Dendritic cell treated with granulocyte-macrophage colony-stimulating factor and Interleukin-4, amounts not matched to agents 40 ng/mL and 50 ng/mL, for 4 days (primary cell): ENCODE results near the gene SUN5.

Experiments used
- H3K27ac Mint-ChIP-seq: one replicate; pipeline ENCODE4 v1.8.0; 2022; ENCODE audit warnings: mild to moderate bottlenecking, mixed read lengths
- H3K27me3 Mint-ChIP-seq: one replicate; pipeline ENCODE4 v1.8.0; 2022; ENCODE audit warnings: mild to moderate bottlenecking, mixed read lengths
- H3K36me3 Mint-ChIP-seq: one replicate; pipeline ENCODE4 v1.8.0; 2022; ENCODE audit warnings: low read depth, mixed read lengths
- H3K4me1 Mint-ChIP-seq: one replicate; pipeline ENCODE4 v1.8.0; 2022; ENCODE audit warnings: low read depth, mixed read lengths
- H3K4me3 Mint-ChIP-seq: one replicate; pipeline ENCODE4 v1.8.0; 2022; ENCODE audit warnings: mild to moderate bottlenecking, moderate library complexity, mixed read lengths
- H3K9me3 Mint-ChIP-seq: one replicate; pipeline ENCODE4 v1.8.0; 2022; ENCODE audit warnings: mixed read lengths
- intact Hi-C: fragments of 100-400 bp; cut with micrococcal nuclease; formaldehyde crosslinking; loops from one replicate; pipeline ENCODE4 v1.15.0; 2022

SUN5 gene

DNA sequence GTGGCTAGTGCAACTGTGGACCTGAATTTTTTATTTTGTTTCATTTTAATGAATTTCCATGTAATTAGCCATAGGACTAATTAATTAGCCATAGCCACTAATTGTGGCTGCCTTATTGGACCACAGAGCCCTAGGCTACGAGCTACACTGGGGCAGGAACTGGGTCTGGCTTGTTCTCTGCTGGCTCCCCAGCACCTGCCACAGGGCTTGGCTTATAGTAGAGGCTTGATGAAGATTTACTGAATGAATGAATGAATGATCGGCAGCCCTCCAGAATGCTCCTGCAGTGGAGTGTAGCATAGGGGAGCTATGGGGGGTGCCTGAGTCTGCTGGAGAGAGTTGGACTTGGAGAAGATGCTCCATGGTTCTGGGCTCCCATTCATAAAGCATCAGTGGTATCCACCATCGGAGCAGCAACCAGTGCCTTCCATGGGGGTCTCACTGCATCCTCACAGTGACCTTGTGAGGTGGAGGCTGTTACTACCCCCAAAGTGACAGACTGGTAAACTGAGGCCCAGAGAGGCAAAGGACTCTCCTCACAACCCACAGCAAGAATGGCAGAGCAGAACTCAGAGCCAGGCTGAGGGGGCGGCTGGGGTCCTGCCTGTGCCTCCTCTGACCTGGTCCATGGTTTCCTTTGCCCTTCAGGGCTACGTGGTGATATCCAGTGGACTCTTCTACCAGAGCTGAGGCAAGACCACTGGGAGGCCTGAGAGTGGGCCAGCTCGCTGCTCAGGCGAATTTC lies 18.6 kb upstream of the SUN5 start:
- intact Hi-C loops = no loop called here
- no peaks in the 10 kb centered on the region for H3K9me3 Mint-ChIP-seq
- H3K27ac Mint-ChIP-seq = no peak overlapping the region
- no peaks in the 10 kb centered on the region for H3K4me1 Mint-ChIP-seq
- H3K36me3 Mint-ChIP-seq = no peaks in the 10 kb centered on the region
- peaks cover 2% of the 10 kb centered on the region for H3K27me3 Mint-ChIP-seq
- no peak overlapping the region for H3K4me3 Mint-ChIP-seq

DNA sequence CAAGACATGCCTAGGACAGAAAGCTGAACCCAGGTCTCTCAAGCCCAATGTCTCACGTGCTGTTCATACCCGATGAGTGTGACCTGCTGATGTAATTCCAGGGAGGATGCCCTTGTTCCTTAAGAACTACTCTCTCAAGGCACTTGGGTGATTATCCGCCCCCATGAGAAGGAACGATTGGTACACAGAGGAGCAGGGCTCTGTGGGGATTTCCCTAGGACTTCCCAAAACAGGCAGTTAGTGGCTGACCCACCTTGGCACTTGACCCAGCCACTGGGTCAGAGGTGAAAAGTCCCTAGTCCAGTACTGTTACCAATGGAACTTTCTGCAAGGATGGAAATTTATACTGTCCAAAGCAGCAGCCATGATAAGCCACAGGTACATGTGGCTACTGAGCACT lies 18.1 kb upstream of the SUN5 start:
- intact Hi-C loops = no loop called here
- H3K4me3 Mint-ChIP-seq = no peak overlapping the region
- H3K4me1 Mint-ChIP-seq = no peaks in the 10 kb centered on the region
- H3K27me3 Mint-ChIP-seq = peaks cover 2% of the 10 kb centered on the region
- no peaks in the 10 kb centered on the region for H3K9me3 Mint-ChIP-seq
- no peaks in the 10 kb centered on the region for H3K36me3 Mint-ChIP-seq
- no peak overlapping the region for H3K27ac Mint-ChIP-seq

DNA sequence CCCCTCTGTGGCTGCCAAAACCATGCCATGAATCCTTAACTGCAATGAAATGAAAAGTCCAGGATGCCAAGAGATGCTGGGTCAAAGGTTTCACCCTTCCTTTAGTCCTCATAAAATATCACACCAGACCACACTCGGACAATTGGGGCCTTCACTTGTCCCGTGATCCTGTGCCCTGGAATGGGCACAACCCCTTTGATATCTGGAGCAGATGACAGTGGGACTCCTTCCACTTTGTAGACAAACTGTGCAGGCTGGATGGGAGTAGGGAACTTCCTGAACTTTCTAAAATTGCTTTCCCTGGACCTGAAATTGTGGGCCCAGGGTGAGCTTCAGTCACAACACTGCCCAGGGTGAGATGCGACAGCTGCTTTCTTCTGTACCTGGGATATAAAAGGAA lies 17.6 kb upstream of the SUN5 start:
- Mint-ChIP-seq H3K4me1 (no peaks in the 10 kb centered on the region), H3K27me3 (peaks cover 2% of the 10 kb centered on the region), H3K36me3 (no peaks in the 10 kb centered on the region), H3K27ac (no peak overlapping the region), H3K4me3 (no peak overlapping the region), H3K9me3 (no peaks in the 10 kb centered on the region)
- intact Hi-C loops = no loop called here

DNA sequence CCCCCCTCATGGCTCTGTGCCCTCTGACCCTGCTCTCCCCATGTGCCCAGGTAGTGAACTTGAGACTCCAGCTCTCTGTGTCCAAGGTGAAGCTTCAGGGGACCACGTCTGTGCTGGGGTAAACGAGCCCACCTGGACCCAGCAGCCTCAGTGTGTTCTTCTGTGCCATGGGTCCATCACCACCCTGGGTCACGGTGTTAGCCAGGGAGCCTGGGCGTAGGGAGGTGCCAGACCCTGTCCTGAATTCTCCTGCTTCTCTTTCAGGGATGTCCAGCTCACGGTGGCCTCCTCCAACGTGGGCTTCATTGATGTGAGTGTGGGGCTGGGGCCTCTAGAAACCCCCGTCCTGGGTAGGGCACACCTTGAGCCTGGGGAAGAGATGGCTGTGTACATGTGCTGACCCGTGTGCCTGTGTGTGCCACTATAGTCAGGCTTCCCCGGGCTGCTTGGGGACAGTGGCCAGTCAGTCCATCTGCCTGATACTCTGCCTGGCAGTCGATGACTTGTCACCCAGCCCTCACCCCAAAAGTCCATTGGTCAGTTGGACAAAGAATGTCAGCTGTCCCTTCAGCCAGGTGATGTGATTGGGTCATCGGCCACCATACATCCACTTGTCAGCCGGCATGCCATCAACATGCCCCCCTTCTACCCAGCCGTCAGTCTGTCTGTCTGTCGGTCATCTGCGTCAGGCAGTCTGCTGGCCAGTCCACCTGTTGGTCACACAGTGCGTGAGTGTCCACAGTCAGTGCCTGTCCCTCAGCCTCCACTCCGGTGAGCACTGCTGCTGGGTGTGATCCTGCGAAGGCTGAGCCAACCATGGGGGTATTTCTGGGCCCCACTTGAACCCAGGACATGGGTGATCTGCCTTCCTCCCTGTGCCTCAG lies 16.3 kb upstream of the SUN5 start:
- Mint-ChIP-seq H3K27ac (no peak overlapping the region), H3K36me3 (no peaks in the 10 kb centered on the region), H3K9me3 (no peaks in the 10 kb centered on the region), H3K4me3 (no peak overlapping the region), H3K4me1 (no peaks in the 10 kb centered on the region), H3K27me3 (peaks cover 2% of the 10 kb centered on the region)
- intact Hi-C loops = no loop called here

DNA sequence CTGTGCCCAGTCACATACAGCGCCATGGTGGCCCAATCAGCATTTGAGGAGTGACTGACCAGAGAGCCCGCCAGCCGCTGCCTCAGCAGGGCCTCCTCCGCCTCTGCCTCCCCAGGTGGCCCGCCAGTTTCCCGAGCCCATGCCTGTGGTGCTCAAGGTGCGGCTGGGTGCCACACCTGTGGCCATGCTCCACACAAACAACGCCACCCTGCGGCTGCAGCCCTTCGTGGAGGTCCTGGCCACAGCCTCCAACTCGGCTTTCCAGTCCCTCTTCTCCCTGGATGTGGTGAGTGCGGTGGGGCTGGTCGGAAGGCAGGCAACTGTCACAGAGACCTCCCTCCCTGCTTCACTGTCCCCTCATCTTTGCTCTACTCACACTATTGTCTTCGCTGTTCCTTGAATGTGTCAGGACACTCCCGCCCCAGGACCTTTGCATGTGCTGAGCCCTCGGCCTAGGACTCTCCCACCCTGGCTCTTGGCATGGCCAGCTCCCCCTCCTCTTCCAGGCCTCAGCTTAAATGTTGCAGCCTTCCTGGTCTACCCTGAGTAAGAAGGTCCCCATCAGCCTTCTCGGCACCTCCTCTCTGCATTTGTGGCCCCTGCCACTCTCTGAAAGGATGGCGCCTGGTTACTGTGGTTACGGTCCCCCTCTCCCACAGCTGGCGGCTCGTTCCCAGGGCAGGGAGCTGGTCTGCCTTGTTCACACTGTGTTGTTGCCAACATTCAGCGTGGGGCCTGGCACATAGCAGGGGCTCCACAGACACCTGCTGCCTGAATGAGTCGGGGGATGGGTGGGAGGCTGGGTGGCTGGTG lies 15.4 kb upstream of the SUN5 start:
- H3K27ac Mint-ChIP-seq = no peak overlapping the region
- no peaks in the 10 kb centered on the region for H3K4me1 Mint-ChIP-seq
- no peak overlapping the region for H3K4me3 Mint-ChIP-seq
- H3K36me3 Mint-ChIP-seq = no peaks in the 10 kb centered on the region
- no peaks in the 10 kb centered on the region for H3K9me3 Mint-ChIP-seq
- H3K27me3 Mint-ChIP-seq = peaks cover 4% of the 10 kb centered on the region
- intact Hi-C loops = no loop called here

DNA sequence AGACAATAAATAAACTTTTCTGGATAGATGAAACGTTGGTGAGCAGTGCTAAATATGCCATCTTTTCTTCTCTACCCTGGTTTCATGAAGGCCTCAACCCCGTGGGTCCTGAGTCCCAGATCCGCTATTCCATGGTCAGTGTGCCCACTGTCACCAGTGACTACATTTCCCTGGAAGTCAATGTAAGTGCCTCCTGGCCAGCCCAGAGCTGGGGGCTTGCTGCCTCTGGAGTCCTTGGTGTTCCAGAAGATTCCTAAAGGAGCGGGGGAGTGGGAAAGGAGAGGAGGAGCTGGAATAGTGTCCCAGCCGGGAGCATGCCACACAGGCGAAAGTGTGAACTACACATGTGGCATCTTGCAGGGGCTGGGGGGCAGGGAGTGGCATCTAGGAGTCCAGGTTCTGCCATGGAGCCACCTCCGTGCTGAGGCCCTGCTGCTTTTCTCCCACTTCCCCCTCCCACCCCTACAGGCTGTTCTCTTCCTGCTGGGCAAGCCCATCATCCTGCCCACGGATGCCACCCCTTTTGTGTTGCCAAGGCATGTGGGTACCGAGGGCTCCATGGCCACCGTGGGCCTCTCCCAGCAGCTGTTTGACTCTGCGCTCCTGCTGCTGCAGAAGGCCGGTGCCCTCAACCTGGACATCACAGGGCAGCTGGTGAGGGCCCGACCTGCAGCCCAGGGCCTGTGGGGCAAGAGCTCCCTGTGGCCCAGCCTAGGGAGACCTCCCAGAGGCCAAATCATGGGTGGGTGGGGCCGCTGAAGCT lies 14.1 kb upstream of the SUN5 start:
- Mint-ChIP-seq H3K4me3 (no peak overlapping the region), H3K4me1 (no peaks in the 10 kb centered on the region), H3K27me3 (peaks cover 2% of the 10 kb centered on the region), H3K9me3 (no peaks in the 10 kb centered on the region), H3K36me3 (no peaks in the 10 kb centered on the region), H3K27ac (no peak overlapping the region)
- intact Hi-C loops = no loop called here

DNA sequence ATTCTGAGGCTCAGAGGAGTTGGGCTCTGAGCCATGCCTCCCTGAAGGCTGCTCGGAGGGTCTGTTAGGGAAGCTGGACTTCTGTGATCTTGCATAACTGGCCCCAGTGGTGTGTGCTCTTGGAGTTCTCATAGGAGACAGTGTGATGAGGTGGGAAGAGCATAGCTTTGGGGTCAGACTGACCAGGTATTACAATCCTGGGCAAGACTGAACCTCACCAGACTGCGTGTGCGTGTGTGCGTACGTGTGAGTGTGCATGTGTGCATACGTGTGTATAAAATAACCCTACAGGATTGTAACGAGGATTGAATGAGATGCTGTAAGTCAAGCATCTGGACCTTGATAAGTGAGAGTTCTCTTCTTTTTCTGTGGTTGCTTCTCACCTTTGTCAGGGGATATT lies 13.3 kb upstream of the SUN5 start:
- Mint-ChIP-seq H3K9me3 (no peaks in the 10 kb centered on the region), H3K4me1 (no peaks in the 10 kb centered on the region), H3K36me3 (no peaks in the 10 kb centered on the region), H3K27me3 (peaks cover 2% of the 10 kb centered on the region), H3K27ac (no peak overlapping the region), H3K4me3 (no peak overlapping the region)
- intact Hi-C loops = no loop called here

DNA sequence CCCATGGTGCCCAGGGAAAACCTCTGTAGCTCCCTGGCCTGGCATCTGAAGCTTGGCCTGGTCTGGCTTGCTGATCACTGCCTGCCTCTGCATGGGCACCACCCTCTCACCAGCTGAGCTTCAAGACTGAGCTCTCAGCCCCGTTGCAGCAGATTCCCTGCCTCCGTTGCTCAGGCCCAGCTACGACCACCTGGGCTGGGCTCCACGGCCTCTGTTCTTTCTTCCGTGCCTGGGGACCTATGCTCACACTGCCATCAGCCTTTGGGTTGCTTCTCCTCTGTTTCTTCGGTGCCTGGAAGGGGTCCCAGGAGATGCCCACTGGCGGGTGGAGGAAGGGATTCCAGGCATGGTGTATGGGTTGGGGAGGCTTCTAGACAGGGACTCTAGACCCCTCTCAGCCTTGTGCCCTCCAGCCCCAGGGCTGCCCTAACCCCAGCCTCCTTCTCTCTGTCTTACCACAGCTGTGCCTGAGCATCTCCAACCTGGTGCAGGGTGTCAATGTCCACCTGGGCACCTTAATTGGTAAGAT lies 12.4 kb upstream of the SUN5 start:
- Mint-ChIP-seq H3K27me3 (peaks cover 2% of the 10 kb centered on the region), H3K36me3 (no peaks in the 10 kb centered on the region), H3K27ac (no peak overlapping the region), H3K4me3 (no peak overlapping the region), H3K9me3 (no peaks in the 10 kb centered on the region), H3K4me1 (no peaks in the 10 kb centered on the region)
- intact Hi-C loops = no loop called here

DNA sequence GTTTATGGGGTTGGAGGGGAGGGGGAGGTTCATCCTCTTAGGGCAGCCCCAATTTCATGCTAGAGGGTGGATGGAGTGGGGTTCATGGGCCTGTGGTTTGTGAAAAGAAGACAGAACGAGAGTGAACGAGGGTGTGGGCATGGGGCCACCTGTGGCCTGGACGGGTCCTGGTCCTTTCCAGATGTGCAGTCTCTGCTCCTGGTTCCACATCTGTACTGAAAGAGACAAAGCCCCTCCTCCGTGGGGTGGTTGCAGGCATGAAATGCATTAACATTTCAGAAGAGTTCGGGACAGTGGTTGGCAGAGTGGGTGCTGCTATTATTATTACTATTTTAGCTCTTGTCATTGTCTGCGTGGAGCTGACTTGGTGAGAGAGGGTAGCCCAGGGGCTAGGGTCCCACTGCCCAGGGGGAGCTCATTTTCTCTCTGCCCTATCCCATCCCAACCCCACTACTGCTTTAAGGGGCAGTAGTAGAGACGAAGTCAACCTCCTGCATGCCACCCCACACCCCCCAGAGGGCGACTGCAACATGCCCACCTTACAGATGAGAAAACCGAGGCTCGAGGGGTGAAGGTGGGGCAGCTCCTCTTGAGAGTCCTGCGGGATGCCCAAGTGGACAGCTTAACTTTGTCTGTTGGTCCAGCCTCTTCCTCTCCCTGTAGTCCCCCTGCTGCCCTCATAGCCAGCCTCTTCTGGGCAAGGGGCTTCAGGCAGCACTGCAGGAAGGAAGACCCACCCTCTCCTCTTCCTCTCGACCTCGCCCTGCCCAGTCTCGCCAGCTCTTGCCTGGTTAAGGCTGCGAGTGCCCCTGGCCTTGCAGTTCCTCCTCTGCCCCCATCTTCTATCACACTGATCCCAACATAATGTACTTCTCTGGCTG lies 11.7 kb upstream of the SUN5 start:
- H3K4me1 Mint-ChIP-seq = no peaks in the 10 kb centered on the region
- no peaks in the 10 kb centered on the region for H3K36me3 Mint-ChIP-seq
- intact Hi-C loops = no loop called here
- no peak overlapping the region for H3K27ac Mint-ChIP-seq
- H3K27me3 Mint-ChIP-seq = peaks cover 2% of the 10 kb centered on the region
- H3K4me3 Mint-ChIP-seq = no peak overlapping the region
- H3K9me3 Mint-ChIP-seq = no peaks in the 10 kb centered on the region

DNA sequence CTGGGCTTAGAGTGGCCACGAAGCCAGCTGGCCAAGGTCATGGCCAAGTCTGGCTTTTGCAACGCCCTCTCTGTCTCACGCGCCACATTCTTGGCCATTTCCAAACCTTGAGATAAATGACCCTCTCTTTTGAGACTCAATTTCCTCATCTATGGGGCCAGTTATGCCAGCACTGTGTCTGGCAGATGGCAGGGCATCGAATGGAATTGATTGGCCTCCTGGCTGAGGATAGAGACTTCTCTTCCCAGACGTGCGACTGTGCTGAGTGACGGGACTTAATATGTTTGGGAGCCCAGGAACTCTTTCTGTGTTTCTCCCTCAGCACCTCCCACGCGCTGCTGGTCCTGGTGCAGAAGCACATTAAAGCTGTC lies 10.9 kb upstream of the SUN5 start:
- intact Hi-C loops = no loop called here
- no peaks in the 10 kb centered on the region for H3K9me3 Mint-ChIP-seq
- H3K4me1 Mint-ChIP-seq = no peaks in the 10 kb centered on the region
- no peaks in the 10 kb centered on the region for H3K36me3 Mint-ChIP-seq
- H3K27ac Mint-ChIP-seq = no peak overlapping the region
- no peak overlapping the region for H3K4me3 Mint-ChIP-seq
- H3K27me3 Mint-ChIP-seq = peaks cover 2% of the 10 kb centered on the region

DNA sequence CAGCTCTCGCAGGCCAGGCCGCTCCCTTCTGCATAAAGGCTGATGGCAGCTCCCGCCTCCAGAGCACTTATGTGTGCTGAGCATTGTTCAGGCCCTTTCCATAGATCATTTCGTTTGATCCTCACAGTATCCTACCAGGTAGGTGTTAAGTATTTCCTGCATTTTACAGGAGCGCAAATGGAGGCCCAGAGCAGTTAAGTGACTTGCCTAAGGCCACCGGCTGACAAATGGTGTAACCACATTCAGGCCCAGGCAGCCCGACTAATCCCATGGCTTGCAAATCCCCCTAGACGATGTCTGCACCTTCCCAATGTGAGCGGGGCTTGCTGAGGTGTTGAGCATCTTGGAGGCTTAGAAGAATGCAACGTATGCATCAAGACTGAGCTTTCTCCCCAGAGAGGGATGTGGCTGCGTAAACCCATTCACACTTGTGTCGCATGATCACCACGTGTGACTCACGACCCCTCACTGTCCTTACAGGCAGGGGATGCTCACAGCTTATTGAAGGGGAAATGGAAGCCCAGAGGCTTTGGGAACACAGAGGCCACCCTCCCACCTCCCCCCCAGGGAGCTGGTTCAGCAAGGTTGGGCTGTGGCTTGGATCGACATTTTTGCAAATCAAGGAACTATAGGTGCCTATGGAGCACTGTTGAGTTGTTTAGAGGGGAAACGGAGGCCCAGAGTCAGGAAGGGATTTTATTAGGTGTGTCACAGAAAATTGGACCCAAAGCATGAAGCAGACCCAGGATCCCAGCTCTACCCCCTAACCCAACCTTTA lies 10.3 kb upstream of the SUN5 start:
- Mint-ChIP-seq H3K36me3 (no peaks in the 10 kb centered on the region), H3K4me3 (no peak overlapping the region), H3K9me3 (no peaks in the 10 kb centered on the region), H3K27ac (no peak overlapping the region), H3K4me1 (no peaks in the 10 kb centered on the region), H3K27me3 (peaks cover 2% of the 10 kb centered on the region)
- intact Hi-C loops = no loop called here

DNA sequence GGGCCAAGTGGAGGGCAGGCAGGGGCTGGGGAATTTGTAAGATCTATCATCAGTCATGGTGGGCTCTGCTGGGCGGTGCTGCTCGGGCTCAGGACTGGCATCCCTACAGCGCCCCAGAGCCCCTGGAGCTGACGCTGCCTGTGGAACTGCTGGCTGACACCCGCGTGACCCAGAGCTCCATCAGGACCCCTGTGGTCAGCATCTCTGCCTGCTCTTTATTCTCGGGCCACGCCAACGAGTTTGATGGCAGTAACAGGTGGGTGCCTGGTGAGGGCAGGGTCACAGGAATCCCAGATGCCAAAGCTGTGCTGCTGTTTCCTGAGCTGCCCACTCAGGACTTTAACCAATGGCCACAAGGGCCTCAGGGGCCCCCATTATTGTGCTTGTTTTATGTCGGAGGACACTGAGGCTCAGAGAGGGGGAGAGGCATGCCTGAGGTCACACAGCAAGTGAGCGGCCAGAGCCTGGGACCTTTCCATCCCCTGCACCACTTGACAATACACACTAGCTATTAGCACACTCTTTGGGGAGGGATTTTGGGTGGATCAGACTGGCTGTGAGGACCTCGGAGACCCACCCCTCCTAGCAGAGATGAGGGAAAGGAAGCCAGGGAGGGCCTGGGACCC lies 9.6 kb upstream of the SUN5 start:
- H3K36me3 Mint-ChIP-seq = no peaks in the 10 kb centered on the region
- H3K9me3 Mint-ChIP-seq = no peaks in the 10 kb centered on the region
- no peak overlapping the region for H3K27ac Mint-ChIP-seq
- intact Hi-C loops = no loop called here
- no peak overlapping the region for H3K4me3 Mint-ChIP-seq
- peaks cover 2% of the 10 kb centered on the region for H3K27me3 Mint-ChIP-seq
- no peaks in the 10 kb centered on the region for H3K4me1 Mint-ChIP-seq
